GM12873 (cell line): ENCODE results near the gene PRKG1.

Source experiments
- CTCF ChIP-seq: IDR thresholded peaks from 2 replicates; pipeline ENCODE4 v1.5.1; 2012; ENCODE audit warnings: low read depth, mild to moderate bottlenecking, moderate library complexity, low read length, control low read depth; ENCODE audit not compliant: insufficient read depth; ENCODE audit errors: missing control alignments

PRKG1 gene

DNA sequence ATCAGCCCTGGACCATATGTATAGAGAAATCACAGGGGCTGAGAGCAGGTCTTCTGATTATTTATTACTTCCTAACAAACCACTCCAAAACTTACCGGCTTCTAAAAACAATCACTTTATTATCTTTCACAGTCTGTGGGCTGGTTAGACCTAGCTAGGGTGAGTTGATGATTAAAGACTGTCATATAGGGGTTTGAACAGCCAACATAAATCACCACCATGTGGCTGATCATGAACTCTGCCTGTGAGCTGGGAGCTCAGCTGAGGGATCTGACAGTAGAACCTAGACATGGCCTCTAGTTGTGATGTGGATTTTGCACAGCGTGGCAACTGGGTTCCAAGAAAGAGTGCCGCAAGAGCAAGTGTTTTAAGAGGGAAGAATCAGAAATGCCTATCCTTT lies 319.8 kb downstream of the PRKG1 start:
- TF ChIP-seq CTCF = no peak

- TF ChIP-seq CTCF = no peak
Observed at GRCh38 chr10:51397244-51397643, 323.0 kb downstream of the PRKG1 start.

- no peak for TF ChIP-seq CTCF
Observed at GRCh38 chr10:51397695-51398094, 323.4 kb downstream of the PRKG1 start.

- no peak for TF ChIP-seq CTCF
Observed at GRCh38 chr10:51399840-51400239, 325.6 kb downstream of the PRKG1 start.

DNA sequence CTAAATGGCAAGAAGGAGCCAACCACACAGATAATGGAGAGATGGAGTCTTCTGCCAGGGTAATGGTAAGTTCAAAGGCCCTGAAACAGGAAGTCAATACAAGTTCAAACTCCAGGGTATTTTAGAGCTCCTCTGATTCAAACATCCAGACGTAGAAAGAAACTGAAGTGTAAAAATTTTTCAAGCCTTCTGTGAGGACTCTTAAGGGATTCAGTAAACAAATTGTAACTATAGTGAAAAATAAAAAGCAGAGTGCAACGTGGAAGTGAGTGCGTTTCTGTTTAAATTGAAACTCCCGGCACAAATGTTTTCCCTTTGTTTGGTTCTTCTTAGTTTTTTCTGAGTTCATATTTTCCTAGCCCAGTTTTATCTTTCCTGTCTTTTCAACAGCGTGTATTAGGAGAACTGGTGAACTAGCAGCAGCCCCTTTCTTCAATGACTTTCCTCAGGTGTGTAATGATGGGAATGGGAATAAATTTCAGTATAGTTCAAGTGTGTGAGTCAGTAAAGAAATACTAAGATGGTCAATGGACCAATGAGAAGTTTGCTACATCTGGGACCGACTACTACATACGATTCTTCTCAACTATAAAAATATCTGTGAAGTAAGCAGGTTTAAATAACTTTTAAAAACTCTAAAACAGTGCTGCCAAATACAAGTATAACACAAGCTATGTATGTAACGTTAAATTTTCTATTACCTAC lies 326.3 kb downstream of the PRKG1 start:
- TF ChIP-seq CTCF = no peak

GRCh38 chr10:51403521-51403920 lies 329.2 kb downstream of the PRKG1 start:
- TF ChIP-seq CTCF = no peak

DNA sequence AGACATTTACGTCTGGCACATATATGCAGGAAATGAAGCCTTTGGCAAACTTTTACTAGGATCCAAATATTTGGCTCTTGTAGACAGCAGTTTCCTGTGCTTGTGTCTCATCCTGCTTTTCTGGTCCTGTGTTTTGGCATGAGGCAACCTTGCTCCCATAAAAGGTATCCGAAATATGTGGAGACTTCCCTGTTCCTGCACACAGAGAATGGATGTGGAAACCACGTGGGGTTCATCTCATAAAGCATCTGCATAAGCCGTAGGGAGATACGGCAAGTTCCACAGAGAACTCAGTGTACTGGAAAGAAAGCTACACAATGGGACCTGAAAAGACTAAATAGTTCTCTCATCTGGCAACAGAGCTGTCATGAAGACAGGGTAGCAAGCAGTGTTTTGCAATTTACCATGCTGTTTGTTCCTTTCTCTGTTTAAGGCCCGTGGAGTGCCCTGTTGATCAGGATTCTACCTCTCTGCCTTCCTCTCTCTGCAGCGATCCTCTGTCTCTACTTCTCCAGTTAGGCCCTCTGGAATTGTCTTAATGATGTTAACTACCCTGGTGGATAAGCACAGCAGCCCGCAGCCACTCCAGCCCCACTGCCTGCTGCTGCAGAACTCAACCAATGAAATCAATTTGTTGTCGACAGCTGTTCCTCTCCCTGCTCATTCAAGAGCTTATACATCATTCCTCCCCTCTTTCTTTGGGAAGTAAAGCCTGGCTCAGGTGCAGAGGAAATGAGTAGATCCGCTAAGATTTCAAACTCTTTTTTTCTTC lies 331.5 kb downstream of the PRKG1 start:
- no peak for TF ChIP-seq CTCF
